Measurements from ENCODE around the gene CCL24.
"Not testable (repeated sequence)": the region's sequence is repeated elsewhere in the genome, so short reads cannot be mapped to it uniquely, and the experiment has no call there.

CCL24 gene

GRCh38 chr7:75813781-75814236, at the start of gene CCL24:
Gene CCL24 (minus strand): TSS chr7:75813806. CDS start chr7:75813715, 91 bp downstream.
- DNase-seq (ENCODE audit: low read depth), result no peak

- DNase-seq (ENCODE audit: low read depth), result no peak
Observed at GRCh38 chr7:75861636-75862035, 48.0 kb upstream of the CCL24 start.

- no peak for DNase-seq (ENCODE audit: low read depth)
Observed at GRCh38 chr7:75858410-75858809, 44.8 kb upstream of the CCL24 start.

- no peak for DNase-seq (ENCODE audit: low read depth)
Observed at GRCh38 chr7:75856536-75856935, 42.9 kb upstream of the CCL24 start.

- not testable (repeated sequence) for DNase-seq (ENCODE audit: low read depth)
Observed at GRCh38 chr7:75854813-75855345, 41.3 kb upstream of the CCL24 start.

GRCh38 chr7:75854233-75854632, 40.6 kb upstream of the CCL24 start:
- DNase-seq (ENCODE audit: low read depth), result no peak

GRCh38 chr7:75850235-75850634, 36.6 kb upstream of the CCL24 start:
- no peak for DNase-seq (ENCODE audit: low read depth)

- no peak for DNase-seq (ENCODE audit: low read depth)
Observed at GRCh38 chr7:75849573-75849972, 36.0 kb upstream of the CCL24 start.

GRCh38 chr7:75847707-75848106, 34.1 kb upstream of the CCL24 start:
- no peak for DNase-seq (ENCODE audit: low read depth)

GRCh38 chr7:75845132-75845531, 31.5 kb upstream of the CCL24 start:
- DNase-seq (ENCODE audit: low read depth), result not testable (repeated sequence)

GRCh38 chr7:75844158-75844557, 30.6 kb upstream of the CCL24 start:
- DNase-seq (ENCODE audit: low read depth), result no peak

- no peak for DNase-seq (ENCODE audit: low read depth)
Observed at GRCh38 chr7:75843613-75844116, 30.1 kb upstream of the CCL24 start.

- no peak for DNase-seq (ENCODE audit: low read depth)
Observed at GRCh38 chr7:75842836-75843446, 29.3 kb upstream of the CCL24 start.

- DNase-seq (ENCODE audit: low read depth), result no peak
Observed at GRCh38 chr7:75840029-75840428, 26.4 kb upstream of the CCL24 start.

GRCh38 chr7:75838281-75838930, 24.8 kb upstream of the CCL24 start:
- DNase-seq (ENCODE audit: low read depth), result not testable (repeated sequence)

GRCh38 chr7:75836798-75837197, 23.2 kb upstream of the CCL24 start:
- no peak for DNase-seq (ENCODE audit: low read depth)

GRCh38 chr7:75835688-75836285, 22.2 kb upstream of the CCL24 start:
- no peak for DNase-seq (ENCODE audit: low read depth)

GRCh38 chr7:75833662-75834061, 20.1 kb upstream of the CCL24 start:
- DNase-seq (ENCODE audit: low read depth), result not testable (repeated sequence)

GRCh38 chr7:75830978-75831377, 17.4 kb upstream of the CCL24 start:
- DNase-seq (ENCODE audit: low read depth), result no peak

GRCh38 chr7:75829656-75830055, 16.1 kb upstream of the CCL24 start:
- not testable (repeated sequence) for DNase-seq (ENCODE audit: low read depth)

GRCh38 chr7:75823198-75823910, 9.7 kb upstream of the CCL24 start:
- no peak for DNase-seq (ENCODE audit: low read depth)

GRCh38 chr7:75820688-75821087, 7.1 kb upstream of the CCL24 start:
- no peak for DNase-seq (ENCODE audit: low read depth)

All from T-helper 22 cell (primary cell).